ENCODE data around the gene BBS1. TPM values are rescaled to one million over a fixed set of nuclear protein-coding genes. Genes with fewer than 3 reads are reported as not detected.
"Not testable (repeated sequence)": the region's sequence is repeated elsewhere in the genome, so short reads cannot be mapped to it uniquely, and the experiment has no call there.

BBS1 gene
- total and polyA plus RNA-seq, 5 donors, result 12.4 to 25.2 (median 19.5) TPM

DNA sequence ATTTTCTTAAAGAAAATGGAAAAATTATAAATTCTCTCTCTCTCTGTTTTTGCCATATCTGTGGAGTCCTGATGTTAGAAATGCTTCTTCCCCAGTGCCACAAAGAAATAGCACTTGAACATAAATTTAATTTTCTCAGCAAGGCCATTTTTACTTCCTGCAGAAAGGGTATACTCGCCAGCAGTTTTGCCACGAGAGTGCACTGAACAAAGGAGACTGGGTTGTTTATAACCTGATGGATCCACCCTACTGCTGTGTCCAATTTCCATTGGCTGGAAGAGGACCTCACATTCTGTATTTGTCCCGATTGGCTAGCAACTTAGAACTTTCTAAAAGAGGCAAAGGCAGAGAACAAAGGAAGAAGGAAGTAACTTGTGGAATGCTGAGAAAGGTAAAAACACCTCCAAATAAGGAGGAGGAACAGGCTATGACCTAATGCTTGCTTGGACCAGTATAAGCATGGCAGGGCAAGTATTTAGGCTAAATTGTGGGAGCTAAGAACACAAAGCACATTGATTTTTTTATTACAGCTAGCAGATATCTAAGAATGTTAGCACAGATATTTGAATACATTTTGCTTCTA is 72.2 kb downstream of the BBS1 start:
- intact Hi-C loops (cut with DNase I); H3K4me3 ChIP-seq (ENCODE audit: low read length); ATAC-seq; DNase-seq; H3K27ac ChIP-seq (ENCODE audit: low read length); H3K9me3 ChIP-seq (ENCODE audit: control insufficient read depth, low read length); H3K27me3 ChIP-seq (ENCODE audit: control insufficient read depth, insufficient read depth); H3K4me1 ChIP-seq (ENCODE audit: control insufficient read depth, insufficient read depth, low read length): not testable (repeated sequence)
- 87% methylated on average over 3 of the region's 3 CpGs for WGBS

Other genes starting within 250 kb of the BBS1 start
- gene RAB1B, start 242.0 kb upstream of the BBS1 start, total RNA-seq, result 100 to 1,000 TPM; 114 to 129 (median 125) TPM
- 170 TPM for gene RAB1B, start 242.0 kb upstream of the BBS1 start, polyA plus RNA-seq
- gene CNIH2, start 232.5 kb upstream of the BBS1 start, total RNA-seq, result under 1 TPM in 2 of 4 donors, not detected in 2; 0.25 to 0.47 TPM
- gene CNIH2, start 232.5 kb upstream of the BBS1 start, polyA plus RNA-seq, result 0.23 TPM
- 10 to 100 TPM; 48.0 to 65.3 (median 50.5) TPM for gene YIF1A, start 221.5 kb upstream of the BBS1 start, total RNA-seq
- 56.1 TPM for gene YIF1A, start 221.5 kb upstream of the BBS1 start, polyA plus RNA-seq
- gene TMEM151A, start 218.7 kb upstream of the BBS1 start, total RNA-seq, result under 1 TPM; 0.20 to 0.31 (median 0.26) TPM
- gene TMEM151A, start 218.7 kb upstream of the BBS1 start, polyA plus RNA-seq, result 0.45 TPM
- 10 to 100 TPM; 10.5 to 22.9 (median 21.9) TPM for gene CD248, start 193.6 kb upstream of the BBS1 start, total RNA-seq
- 12.0 TPM for gene CD248, start 193.6 kb upstream of the BBS1 start, polyA plus RNA-seq
- 1 to 10 TPM; 2.0 to 3.8 (median 2.2) TPM for gene RIN1, start 174.2 kb upstream of the BBS1 start, total RNA-seq
- 1.6 TPM for gene RIN1, start 174.2 kb upstream of the BBS1 start, polyA plus RNA-seq
- 10 to 100 TPM; 12.7 to 19.8 (median 15.0) TPM for gene BRMS1, start 165.5 kb upstream of the BBS1 start, total RNA-seq
- gene BRMS1, start 165.5 kb upstream of the BBS1 start, polyA plus RNA-seq, result 26.0 TPM
- gene B4GAT1, start 163.0 kb upstream of the BBS1 start, total RNA-seq, result 10 to 100 TPM; 43.9 to 67.1 (median 57.0) TPM
- gene B4GAT1, start 163.0 kb upstream of the BBS1 start, polyA plus RNA-seq, result 60.2 TPM
- 10 to 100 TPM; 18.7 to 33.2 (median 30.0) TPM for gene SLC29A2, start 138.9 kb upstream of the BBS1 start, total RNA-seq
- 24.3 TPM for gene SLC29A2, start 138.9 kb upstream of the BBS1 start, polyA plus RNA-seq
- under 1 TPM; 0.09 to 0.84 (median 0.14) TPM for gene NPAS4, start 89.6 kb upstream of the BBS1 start, total RNA-seq
- 0.84 TPM for gene NPAS4, start 89.6 kb upstream of the BBS1 start, polyA plus RNA-seq
- 10 to 100 TPM; 47.5 to 53.0 (median 50.1) TPM for gene MRPL11, start 71.8 kb upstream of the BBS1 start, total RNA-seq
- 62.6 TPM for gene MRPL11, start 71.8 kb upstream of the BBS1 start, polyA plus RNA-seq
- 10 to 100 TPM in 3 of 4 donors, 1 to 10 TPM in 1; 9.9 to 14.2 (median 12.8) TPM for gene PELI3, start 43.7 kb upstream of the BBS1 start, total RNA-seq
- gene PELI3, start 43.7 kb upstream of the BBS1 start, polyA plus RNA-seq, result 12.8 TPM
- gene DPP3, start 30.2 kb upstream of the BBS1 start, total RNA-seq, result 10 to 100 TPM in 3 of 4 donors, 1 to 10 TPM in 1; 9.5 to 16.2 (median 14.7) TPM
- gene DPP3, start 30.2 kb upstream of the BBS1 start, polyA plus RNA-seq, result 10.5 TPM
- gene ZDHHC24, start 35.4 kb downstream of the BBS1 start, total RNA-seq, result 1 to 10 TPM; 6.6 to 7.8 (median 7.5) TPM
- gene ZDHHC24, start 35.4 kb downstream of the BBS1 start, polyA plus RNA-seq, result 6.3 TPM
- gene ACTN3, start 36.3 kb downstream of the BBS1 start, total RNA-seq, result under 1 TPM in 1 of 4 donors, not detected in 3; 0.09 TPM
- 0.05 TPM for gene ACTN3, start 36.3 kb downstream of the BBS1 start, polyA plus RNA-seq
- gene CTSF, start 58.0 kb downstream of the BBS1 start, total RNA-seq, result 100 to 1,000 TPM in 2 of 4 donors, 10 to 100 TPM in 2; 85.5 to 136 (median 95.2) TPM
- gene CTSF, start 58.0 kb downstream of the BBS1 start, polyA plus RNA-seq, result 56.0 TPM
- gene CCDC87, start 82.4 kb downstream of the BBS1 start, total RNA-seq, result under 1 TPM; 0.53 to 0.99 (median 0.68) TPM
- gene CCDC87, start 82.4 kb downstream of the BBS1 start, polyA plus RNA-seq, result 0.43 TPM
- gene CCS, start 82.5 kb downstream of the BBS1 start, total RNA-seq, result 10 to 100 TPM; 30.3 to 40.2 (median 34.2) TPM
- gene CCS, start 82.5 kb downstream of the BBS1 start, polyA plus RNA-seq, result 45.8 TPM
- gene RBM14, start 106.0 kb downstream of the BBS1 start, total RNA-seq, result 10 to 100 TPM; 30.8 to 45.6 (median 33.6) TPM
- gene RBM14, start 106.0 kb downstream of the BBS1 start, polyA plus RNA-seq, result 28.1 TPM
- 10 to 100 TPM; 66.9 to 77.9 (median 68.3) TPM for gene RBM4, start 128.1 kb downstream of the BBS1 start, total RNA-seq
- gene RBM4, start 128.1 kb downstream of the BBS1 start, polyA plus RNA-seq, result 63.3 TPM
- gene RBM4B, start 167.3 kb downstream of the BBS1 start, total RNA-seq, result 10 to 100 TPM in 3 of 4 donors, 1 to 10 TPM in 1; 9.0 to 15.7 (median 12.2) TPM
- 11.5 TPM for gene RBM4B, start 167.3 kb downstream of the BBS1 start, polyA plus RNA-seq
- gene SPTBN2, start 218.6 kb downstream of the BBS1 start, total RNA-seq, result 1 to 10 TPM; 2.3 to 7.0 (median 3.1) TPM
- 0.38 TPM for gene SPTBN2, start 218.6 kb downstream of the BBS1 start, polyA plus RNA-seq

All from right cardiac atrium (tissue), 5 donors.